Astrocyte (in vitro differentiated cells and primary cell): ENCODE results near the gene ASB2. TPM values are rescaled to one million over a fixed set of nuclear protein-coding genes. Genes with fewer than 3 reads are reported as not detected.

Experiments used
- DNase-seq: peaks from one replicate; pipeline ENCODE4 v3.0.0-alpha.2; 2010; ENCODE audit warnings: low read depth
- FAIRE-seq: peaks from 2 replicates; lab custom pipeline; 2011; peaks lifted over from hg19 to GRCh38; lab: Jason Lieb, UNC
- H2AFZ ChIP-seq: 2 replicates; pipeline ENCODE4 v1.6.0; 2012; ENCODE audit warnings: low read depth, low read length, inconsistent platforms
- H3K27ac ChIP-seq: 2 replicates; pipeline ENCODE4 v1.5.1; 2011; ENCODE audit warnings: low read depth, low read length, inconsistent platforms
- H3K27me3 ChIP-seq: 2 replicates; pipeline ENCODE4 v1.6.0; 2011; ENCODE audit warnings: low read length, inconsistent platforms; ENCODE audit not compliant: insufficient read depth
- H3K36me3 ChIP-seq: 2 replicates; pipeline ENCODE4 v1.5.1; 2011; ENCODE audit warnings: low read length, inconsistent platforms; ENCODE audit not compliant: insufficient read depth
- H3K4me1 ChIP-seq: 2 replicates; pipeline ENCODE4 v1.5.1; 2011; ENCODE audit warnings: low read length, inconsistent platforms; ENCODE audit not compliant: insufficient read depth
- H3K4me2 ChIP-seq: 2 replicates; pipeline ENCODE4 v1.6.0; 2012; ENCODE audit warnings: low read length, inconsistent platforms
- H3K4me3 ChIP-seq: 2 replicates; pipeline ENCODE4 v1.5.1; 2011; ENCODE audit warnings: low read depth, mild to moderate bottlenecking, low read length, inconsistent platforms; ENCODE audit not compliant: insufficient read depth
- H3K79me2 ChIP-seq: 2 replicates; pipeline ENCODE4 v1.6.0; 2012; ENCODE audit warnings: mild to moderate bottlenecking, low read length, inconsistent platforms; ENCODE audit not compliant: insufficient read depth
- H3K9ac ChIP-seq: 2 replicates; pipeline ENCODE4 v1.6.0; 2012; ENCODE audit warnings: mild to moderate bottlenecking, low read length, inconsistent platforms
- H3K9me3 ChIP-seq: 2 replicates; pipeline ENCODE4 v1.5.1; 2012; ENCODE audit warnings: low read depth, mild to moderate bottlenecking, low read length, inconsistent platforms; ENCODE audit not compliant: insufficient read depth
- H4K20me1 ChIP-seq: 2 replicates; pipeline ENCODE4 v1.6.0; 2012; ENCODE audit warnings: low read length, inconsistent platforms; ENCODE audit not compliant: insufficient read depth
- H3K27ac Mint-ChIP-seq: one replicate; pipeline ENCODE4 v1.8.0; 2021; ENCODE audit warnings: mild to moderate bottlenecking, mixed read lengths; ENCODE audit not compliant: unreplicated experiment
- H3K27me3 Mint-ChIP-seq: one replicate; pipeline ENCODE4 v1.8.0; 2021; ENCODE audit warnings: low read depth, mixed read lengths; ENCODE audit not compliant: unreplicated experiment
- H3K36me3 Mint-ChIP-seq: one replicate; pipeline ENCODE4 v1.8.0; 2021; ENCODE audit warnings: low read depth, mixed read lengths; ENCODE audit not compliant: unreplicated experiment
- H3K4me1 Mint-ChIP-seq: one replicate; pipeline ENCODE4 v1.8.0; 2021; ENCODE audit warnings: low read depth, mixed read lengths; ENCODE audit not compliant: unreplicated experiment
- H3K4me3 Mint-ChIP-seq: one replicate; pipeline ENCODE4 v1.8.0; 2021; ENCODE audit warnings: mild to moderate bottlenecking, moderate library complexity, mixed read lengths; ENCODE audit not compliant: unreplicated experiment
- H3K9me3 Mint-ChIP-seq: one replicate; pipeline ENCODE4 v1.8.0; 2021; ENCODE audit warnings: mild to moderate bottlenecking, mixed read lengths; ENCODE audit not compliant: unreplicated experiment
- CTCF ChIP-seq: IDR thresholded peaks from 2 replicates; pipeline ENCODE4 v1.5.1; 2011; ENCODE audit warnings: low read depth, mild to moderate bottlenecking, inconsistent platforms, low read length, moderate library complexity; ENCODE audit not compliant: insufficient read depth
- EZH2 ChIP-seq: IDR thresholded peaks from 2 replicates; pipeline ENCODE4 v1.6.1; 2012; ENCODE audit warnings: mild to moderate bottlenecking, low read length, inconsistent platforms; ENCODE audit not compliant: insufficient read depth
- total RNA-seq: library from RNA; stranded (reverse); gene quantifications from 2 replicates; pipeline ENCODE4 v1.2.1, GENCODE V29; 2021

The ASB2 gene
- total RNA-seq, 1 donor from 2014 or later: 0.25 TPM

- H3K4me1 ChIP-seq: no peaks in the 10 kb centered on the region
- H3K9ac ChIP-seq: no peak overlapping the region
- peaks cover under 1% of the 10 kb centered on the region for H3K27me3 ChIP-seq
- Mint-ChIP-seq H3K27ac (no peak overlapping the region), H3K4me1 (no peaks in the 10 kb centered on the region), H3K27me3 (peaks cover 31% of the 10 kb centered on the region), H3K4me3 (no peak overlapping the region), H3K9me3 (peaks cover 11% of the 10 kb centered on the region), H3K36me3 (no peaks in the 10 kb centered on the region)
- no peak overlapping the region for H3K27ac ChIP-seq
- TF ChIP-seq CTCF (no peak), EZH2 (no peak)
- no peaks in the 10 kb centered on the region for H4K20me1 ChIP-seq
- no peaks in the 10 kb centered on the region for H3K79me2 ChIP-seq
- no peak for FAIRE-seq
- no peak overlapping the region for H2AFZ ChIP-seq
- peaks cover 7% of the 10 kb centered on the region for H3K9me3 ChIP-seq
- no peak overlapping the region for H3K4me3 ChIP-seq
- no peak for DNase-seq
- H3K36me3 ChIP-seq: no peaks in the 10 kb centered on the region
- no peak overlapping the region for H3K4me2 ChIP-seq
Observed at GRCh38 chr14:93915800-93916199, 60.6 kb downstream of the ASB2 start.

GRCh38 chr14:93915070-93915705, 61.2 kb downstream of the ASB2 start:
- no peaks in the 10 kb centered on the region for H3K27me3 ChIP-seq
- Mint-ChIP-seq H3K36me3 (no peaks in the 10 kb centered on the region), H3K4me3 (no peak overlapping the region), H3K27me3 (peaks cover 31% of the 10 kb centered on the region), H3K9me3 (peaks cover 11% of the 10 kb centered on the region), H3K4me1 (no peaks in the 10 kb centered on the region), H3K27ac (no peak overlapping the region)
- no peak overlapping the region for H3K27ac ChIP-seq
- no peak overlapping the region for H3K4me2 ChIP-seq
- no peak overlapping the region for H3K9ac ChIP-seq
- no peaks in the 10 kb centered on the region for H3K36me3 ChIP-seq
- no peak overlapping the region for H3K4me3 ChIP-seq
- H3K79me2 ChIP-seq: no peaks in the 10 kb centered on the region
- H3K4me1 ChIP-seq: no peaks in the 10 kb centered on the region
- no peak for DNase-seq
- no peak for FAIRE-seq
- no peak overlapping the region for H2AFZ ChIP-seq
- TF ChIP-seq CTCF (no peak), EZH2 (no peak)
- H3K9me3 ChIP-seq: peaks cover 7% of the 10 kb centered on the region
- no peaks in the 10 kb centered on the region for H4K20me1 ChIP-seq

- Histone ChIP-seq H3K4me2 (no peak overlapping the region), H3K4me3 (no peak overlapping the region), H3K27me3 (no peaks in the 10 kb centered on the region), H3K9ac (no peak overlapping the region), H4K20me1 (no peaks in the 10 kb centered on the region), H3K9me3 (peaks cover 8% of the 10 kb centered on the region), H3K79me2 (no peaks in the 10 kb centered on the region), H2AFZ (no peak overlapping the region), H3K4me1 (no peaks in the 10 kb centered on the region), H3K27ac (no peak overlapping the region), H3K36me3 (no peaks in the 10 kb centered on the region)
- FAIRE-seq (no peak), DNase-seq (no peak)
- Mint-ChIP-seq H3K9me3 (peaks cover 7% of the 10 kb centered on the region), H3K27ac (no peak overlapping the region), H3K4me1 (no peaks in the 10 kb centered on the region), H3K27me3 (peaks cover 31% of the 10 kb centered on the region), H3K4me3 (no peak overlapping the region), H3K36me3 (no peaks in the 10 kb centered on the region)
- TF ChIP-seq CTCF: no peak
- no peak for TF ChIP-seq EZH2
Observed at GRCh38 chr14:93914278-93914677, 62.1 kb downstream of the ASB2 start.
